OCI-M2 (cell line): ENCODE results near the gene TRAPPC14.
A peak's percentile ranks its signal among the peaks of the same experiment; 100 is the strongest.
"Not testable (repeated sequence)": the region's sequence is repeated elsewhere in the genome, so short reads cannot be mapped to it uniquely, and the experiment has no call there.

ENCODE experiments used
- DNase-seq: peaks from one replicate; lab custom pipeline; 2025; ENCODE audit not compliant: unreplicated experiment; lab: John Stamatoyannopoulos, UW

TRAPPC14 gene

DNA sequence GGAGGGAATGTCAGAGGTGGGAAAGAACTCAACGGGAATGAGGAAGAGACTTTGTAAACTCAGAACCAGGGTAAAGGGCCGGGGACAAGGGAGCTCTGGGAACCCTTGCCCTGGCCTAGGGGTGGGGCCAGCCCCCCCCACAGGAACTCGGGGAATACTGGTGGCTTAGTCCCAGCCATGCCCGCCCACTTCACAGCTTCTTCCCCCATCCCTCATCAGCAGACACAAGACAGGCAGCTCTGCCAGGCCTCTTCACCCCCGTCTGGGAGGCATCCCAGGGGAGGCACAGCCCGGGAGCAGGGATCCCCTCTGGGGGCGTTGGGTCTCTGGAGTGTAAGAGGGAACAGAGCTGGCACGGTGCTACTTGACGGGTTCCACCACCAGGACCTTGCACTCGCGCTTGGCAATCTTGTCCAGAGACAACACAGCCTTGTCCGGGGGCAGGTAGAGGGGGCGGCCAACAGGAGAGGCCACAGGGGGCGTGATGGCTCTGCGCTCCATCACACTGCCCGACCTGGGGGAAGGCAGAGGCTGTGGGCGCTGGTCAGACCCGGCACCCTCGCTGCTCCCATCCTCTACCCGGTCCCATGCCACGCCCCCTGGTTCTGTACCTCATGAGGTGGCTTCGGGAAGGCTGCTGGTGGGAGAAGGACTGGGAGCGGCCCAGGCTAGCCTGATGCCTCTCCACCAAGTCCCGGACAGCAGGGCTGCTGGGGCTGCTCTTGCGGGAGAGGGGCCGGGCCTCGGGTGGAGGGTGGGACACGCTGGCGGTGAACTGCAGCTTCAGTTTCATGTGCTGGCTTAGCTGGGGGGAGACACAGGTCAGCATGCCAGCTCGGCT lies 3.7 kb downstream of the TRAPPC14 start:
- DNase-seq: no peak

GRCh38 chr7:100153708-100154535 lies 4.6 kb downstream of the TRAPPC14 start:
- no peak for DNase-seq

DNA sequence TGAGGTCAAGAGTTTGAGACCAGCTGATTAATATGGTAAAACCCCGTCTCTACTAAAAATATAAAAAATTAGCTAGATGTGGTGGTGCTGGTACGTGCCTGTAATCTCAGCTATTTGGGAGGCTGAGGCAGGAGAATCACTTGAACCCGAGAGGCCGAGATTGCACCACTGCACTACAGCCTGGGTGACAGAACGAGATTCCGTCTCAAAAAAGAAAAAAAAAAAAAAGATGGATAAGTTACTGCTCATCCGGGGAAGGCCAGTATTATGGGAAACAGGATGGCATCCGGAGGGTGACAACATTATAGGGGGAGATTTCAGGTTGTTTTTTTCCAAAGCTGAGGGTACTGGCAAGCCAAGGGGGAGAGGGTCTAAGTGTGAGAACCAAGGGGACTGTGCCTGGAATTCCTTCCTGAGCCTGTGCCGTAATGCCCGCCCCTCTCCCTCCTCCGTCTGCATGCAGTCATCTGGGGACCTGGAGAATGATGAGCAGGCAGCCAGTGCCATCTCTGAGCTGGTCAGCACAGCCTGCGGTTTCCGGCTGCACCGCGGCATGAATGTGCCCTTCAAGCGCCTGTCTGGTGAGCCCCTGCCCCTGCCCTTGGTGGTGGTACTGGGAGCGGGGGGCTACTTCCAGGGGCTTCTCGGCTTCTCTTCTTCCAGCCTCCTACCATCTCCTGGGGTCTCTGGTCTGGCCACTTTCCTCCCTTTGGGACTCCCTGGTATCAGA lies 5.4 kb downstream of the TRAPPC14 start:
- DNase-seq: no peak

DNA sequence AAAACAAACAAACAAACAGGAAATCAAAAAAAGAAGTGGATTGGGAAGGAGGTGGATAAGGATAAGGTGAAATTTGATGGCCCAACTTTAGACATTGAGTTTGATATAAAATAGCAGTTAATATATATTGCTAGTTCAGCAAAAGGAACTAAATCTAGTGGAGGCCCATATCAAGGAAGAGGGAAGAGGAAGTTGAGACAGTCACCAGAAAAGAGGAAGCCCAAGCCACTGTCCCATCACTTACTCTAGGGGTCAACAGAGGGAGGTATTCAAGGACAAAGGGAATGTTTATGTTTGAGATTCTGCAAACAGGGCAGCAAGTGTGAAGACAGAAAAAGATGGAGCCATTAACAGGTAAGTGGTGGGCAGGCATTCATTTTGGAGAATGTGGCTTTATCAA lies 6.1 kb downstream of the TRAPPC14 start:
- DNase-seq: no peak

DNA sequence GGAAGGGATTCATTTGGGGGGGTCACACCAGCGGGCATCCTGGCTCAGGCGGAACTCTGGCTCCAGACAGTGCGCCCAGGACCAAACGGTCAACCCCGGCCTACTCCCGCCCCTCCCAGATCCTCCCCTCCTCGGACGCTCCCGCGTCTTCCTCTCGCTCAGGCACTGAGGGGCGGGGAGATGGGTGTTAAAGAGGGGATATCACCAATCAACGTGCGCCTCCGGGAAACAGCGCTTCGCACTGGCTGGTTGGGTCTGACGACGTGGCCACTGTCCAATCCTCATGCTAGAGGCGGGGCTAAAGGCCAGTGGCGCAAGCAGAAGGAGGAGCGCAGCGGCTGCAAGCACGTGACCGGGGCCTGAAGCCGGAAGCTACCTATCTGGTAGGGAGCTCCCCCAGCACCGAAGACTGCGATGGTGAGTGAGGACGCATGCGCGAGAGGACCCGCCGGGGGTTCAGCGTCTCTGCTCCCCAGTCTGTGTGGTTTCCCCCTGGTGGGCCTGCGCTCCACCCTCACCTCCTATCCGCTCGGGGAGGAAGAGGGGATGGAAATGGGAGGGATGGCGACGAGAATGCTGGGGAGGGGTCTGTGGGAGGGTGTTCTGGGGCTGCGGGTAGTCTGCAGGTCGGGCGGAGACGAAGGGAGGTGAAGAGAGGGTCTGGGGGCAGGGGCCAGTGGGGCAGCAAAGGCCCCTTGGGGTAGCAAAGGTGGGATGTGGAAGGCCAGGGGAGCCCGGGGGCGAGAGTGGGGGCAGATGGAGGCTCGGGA lies 9.8 kb downstream of the TRAPPC14 start, which contains the start of gene LAMTOR4:
TSS of gene LAMTOR4 (plus strand) at position 360 of the 770 bp plus-strand sequence. CDS start at position 415, 55 bp downstream.
- peak; percentile 85 for DNase-seq

DNA sequence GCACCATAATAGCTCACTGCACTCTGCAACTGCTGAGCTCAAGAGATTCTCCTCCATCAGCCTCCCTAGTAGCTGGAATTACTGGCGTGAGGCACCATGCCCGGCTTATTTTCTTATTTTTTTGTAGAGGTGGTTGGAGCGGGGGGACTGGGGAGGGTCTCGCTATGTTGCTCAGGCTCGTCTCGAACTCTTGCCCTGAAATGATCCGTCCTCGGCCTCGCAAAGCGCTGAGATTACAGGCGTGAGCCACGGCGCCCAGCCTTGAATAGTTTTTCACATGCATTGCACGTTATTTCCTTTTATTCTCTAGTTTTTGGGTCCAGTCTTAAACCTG lies 10.3 kb downstream of the TRAPPC14 start:
- no peak for DNase-seq

DNA sequence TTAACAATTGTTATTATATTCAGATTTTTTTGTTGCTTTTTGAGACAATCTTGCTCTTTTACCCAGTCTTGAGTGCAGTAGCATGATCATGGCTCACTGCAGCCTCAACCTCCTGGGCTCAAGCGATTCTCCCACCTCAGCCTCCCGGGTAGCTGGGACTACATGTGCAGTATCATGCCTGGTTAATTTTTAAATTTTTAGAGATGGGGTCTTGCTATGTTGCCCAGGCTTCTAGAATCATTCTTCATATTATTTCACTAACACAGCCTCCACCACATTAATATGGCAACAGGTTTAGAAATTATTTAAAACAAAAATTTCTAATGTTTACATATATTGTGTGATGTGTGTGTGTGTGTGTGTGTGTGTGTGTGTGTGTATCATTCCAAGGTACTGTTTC lies 11.2 kb downstream of the TRAPPC14 start:
- no peak for DNase-seq

DNA sequence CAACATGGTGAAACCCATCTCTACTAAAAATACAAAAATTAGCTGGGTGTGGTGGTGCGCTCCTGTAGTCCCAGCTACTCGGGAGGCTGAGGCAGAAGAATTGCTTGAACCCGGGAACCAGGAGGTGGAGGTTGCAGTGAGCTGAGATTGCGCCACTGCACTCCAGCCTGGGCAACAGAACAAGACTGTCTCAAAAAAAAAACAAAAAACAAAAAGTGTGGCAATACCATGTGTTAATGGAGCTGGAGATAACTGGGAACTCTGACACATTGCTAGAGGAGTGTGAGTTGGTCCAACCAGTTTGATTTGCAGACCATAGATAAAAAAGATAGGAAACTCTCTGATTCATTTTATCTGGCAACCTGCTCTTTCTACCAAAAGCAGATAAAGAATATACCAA lies 12.2 kb downstream of the TRAPPC14 start:
- not testable (repeated sequence) for DNase-seq

- DNase-seq: no peak
These were observed 16.1 kb downstream of the TRAPPC14 start for GRCh38 chr7:100142461-100142860.

GRCh38 chr7:100141555-100141949 lies 17.0 kb downstream of the TRAPPC14 start:
- no peak for DNase-seq

DNA sequence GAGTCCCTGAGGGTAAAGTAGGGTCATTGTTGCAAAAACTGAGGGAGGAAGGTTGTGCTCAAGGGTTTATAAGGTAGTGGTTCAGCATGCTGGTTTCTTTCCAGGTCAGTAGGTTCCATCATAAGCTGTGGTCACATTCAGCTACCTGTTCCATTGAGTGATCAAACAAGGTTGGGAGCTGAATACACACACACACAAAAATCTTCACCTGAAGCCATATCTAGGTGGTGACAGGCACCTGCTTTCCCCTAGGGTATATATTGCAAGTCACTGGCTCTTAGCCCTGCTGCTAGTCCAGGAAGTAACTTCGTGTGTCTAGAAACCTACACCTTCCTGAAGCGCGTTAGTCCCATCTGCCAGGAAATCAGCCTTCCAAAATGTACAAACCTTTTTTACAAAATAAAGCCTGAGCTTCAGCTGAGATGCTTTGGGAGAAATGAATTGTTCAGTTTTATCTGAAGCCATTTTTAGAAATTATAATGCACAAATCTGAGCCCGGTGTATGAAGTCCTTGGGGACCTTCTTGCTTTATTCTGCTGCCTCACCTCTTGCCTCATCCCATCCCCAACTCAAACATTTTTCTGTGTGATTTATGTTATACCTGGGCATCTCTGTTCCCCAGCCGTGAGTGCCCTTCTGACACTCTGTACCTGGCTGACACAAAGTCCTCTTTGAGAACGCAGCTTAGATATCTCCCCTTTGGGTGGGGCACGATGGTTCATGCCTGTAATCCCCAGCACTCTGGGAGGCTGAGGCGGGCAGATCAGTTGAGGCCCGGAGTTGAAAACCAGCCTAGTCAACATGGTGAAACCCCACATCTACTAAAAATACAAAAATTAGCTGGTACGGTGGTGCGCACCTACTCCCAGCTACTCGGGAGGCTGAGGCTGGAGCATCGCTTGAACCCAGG lies 20.4 kb downstream of the TRAPPC14 start:
- DNase-seq: no peak

DNA sequence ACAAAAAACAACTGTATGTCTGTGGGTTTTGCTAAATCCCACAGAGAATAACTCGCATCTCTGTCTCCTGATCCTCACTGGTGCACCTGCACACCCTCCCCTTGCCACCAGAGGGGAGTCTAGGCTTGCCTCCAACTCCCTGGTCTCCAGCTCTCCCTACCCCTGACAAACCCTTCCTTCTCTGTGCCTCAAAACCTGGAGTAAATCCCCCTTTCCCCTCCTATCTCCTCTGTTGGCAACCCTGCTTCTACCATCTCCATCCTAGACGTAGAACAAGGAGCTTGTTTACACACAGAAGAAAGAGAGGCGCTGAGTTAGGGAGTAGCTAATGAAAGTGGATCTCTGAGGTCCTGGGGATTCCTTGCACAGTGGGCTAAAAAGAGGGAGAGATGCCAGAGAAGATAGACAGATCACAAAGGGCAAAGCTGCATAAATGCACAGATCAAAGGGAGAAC lies 25.8 kb downstream of the TRAPPC14 start:
- peak; percentile 6 for DNase-seq

DNA sequence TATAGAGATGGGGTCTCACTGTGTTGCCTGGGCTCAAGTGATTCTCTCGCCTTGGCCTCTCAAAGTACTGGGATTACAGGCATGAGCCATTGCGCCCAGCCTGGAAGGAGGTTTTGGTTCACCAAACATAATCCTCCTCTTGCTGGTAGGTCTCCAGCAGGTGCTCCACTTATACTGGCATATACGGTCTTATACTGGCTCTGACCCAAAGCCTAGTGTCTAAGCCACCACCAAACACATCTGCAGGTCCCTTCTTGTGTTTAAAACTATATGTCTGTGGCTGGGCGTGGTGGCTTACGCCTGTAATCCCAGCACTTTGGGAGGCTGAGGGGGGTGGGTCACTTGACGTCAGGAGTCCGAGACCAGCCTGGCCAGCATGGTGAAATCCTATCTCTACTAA lies 26.4 kb downstream of the TRAPPC14 start:
- DNase-seq: no peak

DNA sequence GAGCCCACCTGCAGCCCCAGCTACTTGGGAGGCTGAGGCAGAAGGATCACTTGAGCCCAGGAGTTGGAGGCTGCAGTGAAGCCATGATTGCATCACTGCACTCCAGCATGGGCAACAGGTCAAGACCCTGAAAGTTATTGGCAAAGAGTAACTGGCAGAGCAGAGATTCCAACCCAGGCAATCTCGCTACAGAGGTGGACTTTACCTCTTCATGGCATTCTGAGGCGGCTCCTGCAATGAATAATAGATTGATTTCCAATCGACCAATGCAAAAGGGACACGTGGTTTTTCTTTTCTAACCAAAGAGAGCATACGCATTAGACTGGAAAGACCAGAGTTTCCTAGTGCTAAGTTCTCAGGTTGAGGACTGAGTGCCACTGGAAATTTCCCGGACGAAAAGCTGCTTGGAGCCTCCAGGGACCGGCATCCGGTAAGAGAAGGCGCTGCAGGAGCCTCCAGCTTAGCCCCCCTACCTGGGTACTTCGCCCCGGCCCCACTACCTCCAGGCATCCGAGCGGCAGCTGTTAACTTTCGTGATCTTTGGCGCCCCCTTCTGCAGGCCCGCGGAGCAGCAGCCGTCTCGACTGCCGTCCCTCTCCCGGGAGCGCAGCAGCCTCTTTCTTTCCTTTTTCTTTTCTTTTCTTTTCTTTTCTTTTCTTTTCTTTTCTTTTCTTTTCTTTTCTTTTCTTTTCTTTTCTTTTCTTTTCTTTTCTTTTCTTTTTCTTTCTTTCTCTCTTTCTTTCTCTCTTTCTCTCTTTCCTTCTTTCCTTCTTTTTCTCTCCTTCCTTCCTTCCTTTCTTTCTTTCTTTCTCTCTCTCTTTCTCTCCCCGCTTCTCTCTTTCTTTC lies 27.7 kb downstream of the TRAPPC14 start:
- DNase-seq: peak; percentile 57

DNA sequence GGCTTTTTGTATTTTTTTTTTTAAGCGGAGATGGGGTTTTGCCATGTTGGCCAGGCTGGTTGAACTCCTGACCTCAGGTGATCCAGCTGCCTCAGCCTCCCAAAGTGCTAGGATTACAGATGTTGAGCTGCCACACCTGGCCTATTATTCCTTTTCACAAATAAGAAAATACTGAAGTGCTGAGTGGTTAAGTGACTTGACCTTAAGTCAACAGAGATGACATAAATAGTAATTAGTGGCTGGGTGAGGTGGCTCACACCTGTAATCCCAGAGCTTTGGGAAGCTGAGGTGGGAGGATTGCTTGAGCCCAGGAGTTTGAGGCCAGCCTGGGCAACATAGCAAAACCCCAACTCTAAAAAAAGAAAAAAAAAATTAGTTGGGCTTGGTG lies 28.3 kb downstream of the TRAPPC14 start:
- DNase-seq: not testable (repeated sequence)

DNA sequence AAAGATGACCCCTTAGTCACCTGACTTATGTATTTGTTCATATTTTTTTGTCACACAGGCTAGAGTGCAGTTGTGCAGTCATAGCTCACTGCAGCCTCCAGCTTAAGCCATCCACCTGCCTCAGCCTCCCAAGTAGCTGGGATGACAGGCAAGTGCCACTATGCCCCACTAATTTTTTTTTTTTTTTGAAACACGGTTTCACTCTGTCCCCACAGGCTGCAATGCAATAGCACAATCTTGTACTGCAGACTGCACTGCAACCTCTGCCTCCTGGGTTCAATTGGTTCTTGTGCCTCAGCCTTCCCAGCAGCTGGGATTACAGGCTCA lies 29.9 kb downstream of the TRAPPC14 start:
- DNase-seq: no peak

GRCh38 chr7:100127866-100128636 lies 30.5 kb downstream of the TRAPPC14 start:
- DNase-seq: no peak
